AG08396 (cell line): ENCODE measurements around the gene SLC38A5.
"Not testable (repeated sequence)": the region's sequence is repeated elsewhere in the genome, so short reads cannot be mapped to it uniquely, and the experiment has no call there.

Experiments used
- DNase-seq: peaks from one replicate; pipeline ENCODE4 v3.0.0; 2012; ENCODE audit warnings: low spot score, mixed read lengths

The SLC38A5 gene

GRCh38 chrX:48470110-48470832 is at the start of gene SLC38A5:
SLC38A5 (minus strand) TSS chrX:48470260; CDS start chrX:48467924, 2,336 bp downstream.
- peak; percentile 2 for DNase-seq

GRCh38 chrX:48519481-48519880 is 49.4 kb upstream of the SLC38A5 start:
- not testable (repeated sequence) for DNase-seq

GRCh38 chrX:48516987-48517386 is 46.9 kb upstream of the SLC38A5 start:
- no peak for DNase-seq

- no peak for DNase-seq
These were observed 46.2 kb upstream of the SLC38A5 start for GRCh38 chrX:48516285-48516684.

- DNase-seq: no peak
These were observed 45.8 kb upstream of the SLC38A5 start for GRCh38 chrX:48515842-48516241.

GRCh38 chrX:48514868-48515460 is 44.9 kb upstream of the SLC38A5 start:
- DNase-seq: no peak

- no peak for DNase-seq
These were observed 44.2 kb upstream of the SLC38A5 start for GRCh38 chrX:48514126-48514806.

- no peak for DNase-seq
These were observed 43.6 kb upstream of the SLC38A5 start for GRCh38 chrX:48513670-48514069.

- no peak for DNase-seq
These were observed 42.4 kb upstream of the SLC38A5 start for GRCh38 chrX:48512371-48512935.

GRCh38 chrX:48511560-48511959 is 41.5 kb upstream of the SLC38A5 start:
- DNase-seq: no peak

GRCh38 chrX:48509619-48510018 is 39.6 kb upstream of the SLC38A5 start:
- no peak for DNase-seq

GRCh38 chrX:48509245-48509590 is 39.2 kb upstream of the SLC38A5 start:
- DNase-seq: no peak

- peak; percentile 89 for DNase-seq
These were observed 38.6 kb upstream of the SLC38A5 start, which contains the start of gene PORCN for GRCh38 chrX:48508400-48509244. PORCN (plus strand) TSS chrX:48508992; CDS start chrX:48509821, 829 bp downstream.

- DNase-seq: no peak
These were observed 37.2 kb upstream of the SLC38A5 start for GRCh38 chrX:48507246-48507645.

GRCh38 chrX:48505481-48505880 is 35.4 kb upstream of the SLC38A5 start:
- DNase-seq: no peak

- DNase-seq: no peak
These were observed 34.2 kb upstream of the SLC38A5 start for GRCh38 chrX:48504261-48504660.

GRCh38 chrX:48498374-48498809 is 28.3 kb upstream of the SLC38A5 start:
- DNase-seq: peak; percentile 46

- DNase-seq: no peak
These were observed 27.8 kb upstream of the SLC38A5 start for GRCh38 chrX:48497871-48498270.

GRCh38 chrX:48496660-48497059 is 26.6 kb upstream of the SLC38A5 start:
- no peak for DNase-seq

- no peak for DNase-seq
These were observed 23.9 kb upstream of the SLC38A5 start for GRCh38 chrX:48493890-48494364.

- DNase-seq: no peak
These were observed 22.3 kb upstream of the SLC38A5 start for GRCh38 chrX:48492293-48492910.
